Pulmonary artery endothelial cell (primary cell): ENCODE measurements around the gene ISLR. TPM values are rescaled to one million over a fixed set of nuclear protein-coding genes. Genes with fewer than 3 reads are reported as not detected.

Experiments used
- DNase-seq: peaks from one replicate; pipeline ENCODE4 v3.0.0-alpha.2; 2011; ENCODE audit warnings: low read depth, low spot score
- total RNA-seq: library from RNA; depleted of rRNA; stranded (reverse); fragments of >200 nt; gene quantifications from 2 replicates; pipeline ENCODE4 v1.2.3, GENCODE V29; 2014

ISLR gene
- total RNA-seq, 1 donor from 2014 or later: not detected

DNA sequence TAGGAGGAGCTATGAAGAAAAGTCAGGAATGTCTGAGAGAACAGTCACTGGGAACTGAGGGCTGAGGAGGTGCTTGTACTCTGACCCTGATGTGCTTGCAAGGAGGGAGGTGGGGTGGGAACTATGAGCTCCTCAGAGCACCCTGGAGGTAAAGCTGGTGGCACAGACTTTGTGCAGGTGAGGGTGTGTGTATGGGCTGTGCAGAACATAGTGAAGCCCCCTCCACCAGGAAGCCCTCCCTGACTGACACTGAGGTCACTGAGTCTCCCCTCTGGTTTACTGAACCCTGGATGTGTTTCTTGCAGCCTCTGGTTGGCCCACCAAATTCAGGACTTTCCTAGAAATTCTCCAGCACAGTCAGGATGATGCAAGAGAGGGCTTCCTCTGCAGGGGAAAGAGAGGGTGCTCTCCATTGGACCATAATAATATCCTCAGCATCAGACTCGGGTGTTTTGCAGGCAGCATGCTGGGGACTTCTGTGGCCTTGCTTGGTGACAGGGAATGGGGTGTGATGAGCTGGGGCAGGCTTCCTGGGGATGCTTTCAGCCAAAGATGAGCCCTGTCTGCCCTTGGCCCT is 1.5 kb upstream of the ISLR start:
- no peak for DNase-seq

DNA sequence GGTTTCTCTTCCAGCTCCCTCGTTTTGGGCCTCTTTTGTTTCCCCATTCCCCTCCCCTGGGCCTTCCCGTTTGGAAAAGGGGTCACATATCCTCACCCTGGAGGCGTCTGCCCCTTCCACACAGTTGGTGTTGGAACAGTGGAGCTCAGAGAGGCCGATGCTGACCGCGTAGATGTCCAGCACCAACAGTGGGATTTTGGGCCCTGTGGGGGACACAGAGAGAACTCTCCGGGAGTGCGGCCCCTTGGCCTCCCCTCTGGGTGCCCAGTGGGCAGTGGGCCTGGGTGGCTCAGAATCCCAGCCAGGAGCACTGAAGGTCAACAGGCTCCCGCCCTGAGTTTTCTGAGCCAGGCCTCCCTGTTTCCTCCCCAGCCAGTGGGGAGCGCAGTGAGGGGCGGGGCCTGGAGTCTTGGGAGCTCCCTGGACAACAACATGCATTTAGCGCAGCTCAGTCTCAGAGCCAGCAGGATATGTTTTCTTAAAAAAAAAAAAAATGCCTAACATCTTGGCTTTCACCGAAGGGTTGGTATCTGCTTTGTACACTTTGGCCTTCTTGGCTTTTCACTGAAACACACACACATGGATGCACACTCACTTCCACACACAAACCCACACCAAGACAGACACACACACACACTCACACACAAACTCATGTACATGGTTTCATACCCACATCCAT is 670 bp upstream of the ISLR start:
- no peak for DNase-seq

DNA sequence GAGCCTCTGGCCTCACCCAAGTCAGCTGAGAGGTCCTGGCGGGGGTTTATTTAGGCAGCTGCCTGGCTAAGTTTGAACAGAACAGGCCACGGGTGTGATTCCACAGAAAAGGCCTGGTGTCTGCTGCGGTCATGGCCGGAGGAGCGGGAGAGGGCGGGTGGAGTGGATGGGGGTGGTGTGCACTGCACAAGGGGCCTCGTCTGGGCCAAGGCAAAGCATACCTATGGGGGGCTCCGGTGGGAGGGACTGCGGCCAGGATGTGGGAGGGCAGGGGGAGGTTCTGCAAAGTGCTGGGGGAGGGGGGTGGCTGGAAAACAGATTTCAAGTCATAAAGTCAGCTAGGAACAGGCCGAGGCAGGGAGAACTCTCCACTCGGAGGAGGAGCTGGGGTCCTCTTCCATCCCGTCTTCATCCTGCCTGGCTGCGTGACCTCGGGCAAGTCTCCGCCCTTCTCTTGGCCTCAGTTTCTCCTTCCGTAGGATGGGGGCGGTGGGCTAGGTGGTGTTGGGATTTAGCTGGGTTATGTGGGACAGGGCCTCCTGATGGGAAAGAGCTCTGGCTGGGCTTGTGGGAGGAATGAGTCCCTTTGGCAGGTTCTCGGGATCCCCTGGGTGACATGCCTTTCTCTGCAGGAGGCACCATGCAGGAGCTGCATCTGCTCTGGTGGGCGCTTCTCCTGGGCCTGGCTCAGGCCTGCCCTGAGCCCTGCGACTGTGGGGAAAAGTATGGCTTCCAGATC is 878 bp downstream of the ISLR start:
- no peak for DNase-seq

- DNase-seq: no peak
These were observed 1.4 kb downstream of the ISLR start for GRCh38 chr15:74174958-74175253.

GRCh38 chr15:74175271-74176191 is 2.0 kb downstream of the ISLR start:
- no peak for DNase-seq

GRCh38 chr15:74176262-74177214 is 3.0 kb downstream of the ISLR start:
- no peak for DNase-seq

DNA sequence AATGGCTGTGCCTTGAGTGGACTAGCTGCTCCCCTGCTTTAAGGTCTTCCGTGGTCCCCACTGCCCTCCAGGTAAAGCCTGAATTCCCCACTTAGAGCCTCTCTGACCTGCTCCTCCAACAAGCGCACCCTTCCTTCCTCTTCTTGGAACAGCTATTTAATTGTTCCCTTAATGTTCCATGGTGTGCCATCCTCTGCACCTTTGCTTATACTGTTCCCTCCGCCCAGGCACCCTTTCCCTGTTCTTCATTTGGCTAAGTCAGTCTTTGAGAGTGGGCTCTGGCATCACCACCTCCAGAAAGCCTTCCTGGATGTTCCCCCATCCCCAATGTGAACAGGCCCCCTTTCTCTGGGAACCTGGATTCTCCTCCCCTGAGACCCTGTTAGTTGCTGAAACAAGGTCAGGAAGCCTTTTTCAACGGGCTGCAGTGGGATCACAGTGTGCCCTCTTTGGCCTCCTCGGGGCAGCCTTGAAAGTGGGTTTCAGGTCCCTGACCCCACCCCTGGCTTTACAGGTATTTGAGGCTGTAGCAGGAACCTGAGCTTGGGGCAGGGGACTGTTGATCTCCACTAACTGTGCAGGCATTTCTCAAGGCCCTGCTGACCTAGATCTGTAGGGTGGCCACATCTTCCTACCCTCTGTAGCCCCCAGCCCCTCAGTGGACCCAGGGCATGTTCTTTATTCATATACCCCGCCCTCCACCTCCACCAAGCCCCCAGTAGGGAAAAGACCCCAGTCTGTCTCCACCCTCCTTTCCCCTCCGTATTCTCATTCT is 5.0 kb downstream of the ISLR start:
- no peak for DNase-seq

GRCh38 chr15:74179101-74179841 is 5.8 kb downstream of the ISLR start:
- peak; percentile 47 for DNase-seq

GRCh38 chr15:74179983-74180880 is 6.7 kb downstream of the ISLR start:
- no peak for DNase-seq

DNA sequence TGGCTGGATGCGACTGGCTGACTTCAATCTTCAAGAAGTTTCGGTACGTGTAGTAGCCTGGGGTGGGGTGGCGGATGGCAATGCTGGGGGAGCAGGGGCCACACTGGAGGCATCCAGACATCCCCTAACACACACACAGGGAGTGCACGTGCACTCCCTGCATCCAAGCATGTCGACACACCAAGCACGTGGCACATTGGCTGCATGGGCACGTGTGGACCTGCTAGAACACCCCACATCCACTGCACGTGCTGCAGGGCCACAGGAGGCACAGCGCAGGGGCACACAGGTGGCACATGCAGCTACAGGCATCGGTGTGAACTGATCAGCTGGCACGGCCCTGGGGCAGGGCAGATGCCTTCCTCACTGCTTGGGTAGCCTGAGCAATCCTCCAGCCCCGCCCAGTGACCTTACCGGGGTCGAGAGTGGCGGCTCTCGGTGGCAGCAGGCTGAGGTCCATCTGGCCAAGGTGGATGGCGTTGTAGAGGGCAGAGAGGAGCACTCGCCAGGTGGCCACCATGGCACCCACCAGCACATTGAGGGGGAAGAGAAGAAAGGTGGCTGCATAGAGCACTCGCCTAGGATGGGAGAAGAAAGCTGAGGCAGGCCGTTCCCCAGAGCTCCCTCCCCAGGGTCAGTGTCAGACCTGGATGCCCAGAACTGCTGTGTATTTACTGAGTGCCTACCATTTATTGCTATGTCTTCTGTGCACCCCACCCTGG is 7.5 kb downstream of the ISLR start:
- DNase-seq: no peak

DNA sequence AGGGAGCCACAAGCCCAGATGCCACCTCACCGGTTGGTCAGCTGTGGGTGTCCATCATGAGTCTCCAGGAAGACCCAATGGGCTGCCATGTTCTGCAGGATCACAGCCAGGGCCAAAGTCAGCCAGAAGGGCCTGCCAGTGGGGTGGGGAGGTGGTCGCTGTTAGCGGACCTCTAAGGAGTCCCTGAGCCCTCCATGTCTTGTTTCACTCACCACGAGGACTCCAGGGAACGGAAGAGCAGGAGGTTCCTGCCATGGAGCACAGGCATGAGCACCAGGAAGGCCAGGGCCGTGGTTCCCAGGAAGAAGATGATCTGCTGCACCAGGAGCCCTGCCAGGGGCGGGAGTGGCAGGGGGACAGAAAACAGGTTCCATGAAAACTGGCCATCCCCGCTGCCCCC is 8.6 kb downstream of the ISLR start:
- DNase-seq: no peak

DNA sequence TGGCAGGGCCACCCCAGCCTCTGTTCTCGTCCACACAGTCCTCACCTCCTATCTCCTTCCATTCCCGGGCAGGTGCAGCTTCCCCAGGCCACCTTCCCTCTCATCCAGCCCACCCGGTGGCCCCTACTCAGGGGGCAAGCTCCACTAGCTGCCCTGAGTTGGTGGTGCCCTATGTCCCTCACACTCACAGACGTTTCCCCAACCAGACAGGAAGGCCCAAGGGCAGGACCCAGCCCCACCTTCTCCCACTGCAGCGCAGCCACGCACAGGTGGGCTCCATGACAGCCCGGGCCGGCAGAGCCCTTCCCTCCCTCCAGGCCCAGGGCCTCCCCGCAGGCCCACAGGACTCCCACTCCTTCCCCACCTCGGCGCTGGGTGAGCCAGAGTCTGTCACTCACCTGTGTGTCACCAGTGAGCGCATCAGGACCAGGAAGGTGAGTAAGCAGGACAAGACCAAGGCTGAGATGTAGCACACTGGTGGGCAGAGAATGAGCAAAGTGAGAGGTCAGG is 11.1 kb downstream of the ISLR start:
- DNase-seq: no peak

DNA sequence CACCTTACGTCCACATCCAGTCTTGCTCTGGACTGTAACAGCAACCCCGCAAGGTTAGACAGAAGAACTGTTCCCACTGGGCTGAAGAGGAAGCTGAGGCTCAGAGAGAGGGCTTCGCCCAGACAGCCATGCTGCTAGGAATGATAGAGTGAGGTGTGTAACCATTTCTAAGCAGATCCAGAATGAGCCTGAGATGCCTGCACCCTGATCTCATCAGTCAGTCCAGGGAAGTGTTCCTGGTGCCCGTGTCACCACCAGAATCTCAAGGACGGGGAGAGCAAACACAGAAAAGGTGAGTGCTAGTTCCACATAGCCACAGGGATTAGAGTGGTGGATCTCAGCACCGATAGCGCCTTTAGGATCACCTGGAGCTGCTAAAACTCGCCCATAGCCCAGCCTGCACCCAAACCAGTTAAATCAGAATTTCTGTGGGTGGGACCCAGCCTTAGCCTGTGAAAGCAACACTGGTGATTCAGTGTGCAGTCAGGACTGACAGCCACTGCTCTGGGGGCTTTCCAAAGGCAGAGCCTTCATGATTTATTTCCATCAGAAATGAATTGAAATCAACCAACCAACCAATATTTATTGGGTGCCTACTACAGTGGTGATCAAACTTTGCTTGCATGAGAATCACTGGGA is 12.3 kb downstream of the ISLR start:
- no peak for DNase-seq

GRCh38 chr15:74188216-74188615 is 14.7 kb downstream of the ISLR start:
- no peak for DNase-seq

DNA sequence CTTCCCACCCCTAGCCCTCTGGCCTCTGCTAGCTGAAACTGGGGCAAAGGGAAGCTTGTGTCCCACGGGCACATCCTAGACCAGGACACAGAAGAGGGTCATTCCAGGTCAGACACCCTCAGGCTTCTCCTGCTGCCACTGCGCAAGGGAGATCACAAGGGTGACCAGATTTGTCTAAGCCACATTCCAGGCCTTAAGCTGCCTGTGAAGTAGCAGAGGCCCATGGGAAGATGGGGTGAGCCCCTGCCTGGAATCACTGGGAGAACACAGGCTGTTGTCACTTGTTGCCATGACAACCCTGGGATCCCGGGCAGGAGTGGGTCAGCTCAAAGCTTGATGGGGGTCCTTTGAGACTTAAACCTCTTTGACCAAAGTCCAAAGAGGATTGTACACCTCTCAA is 18.3 kb downstream of the ISLR start:
- DNase-seq: no peak

DNA sequence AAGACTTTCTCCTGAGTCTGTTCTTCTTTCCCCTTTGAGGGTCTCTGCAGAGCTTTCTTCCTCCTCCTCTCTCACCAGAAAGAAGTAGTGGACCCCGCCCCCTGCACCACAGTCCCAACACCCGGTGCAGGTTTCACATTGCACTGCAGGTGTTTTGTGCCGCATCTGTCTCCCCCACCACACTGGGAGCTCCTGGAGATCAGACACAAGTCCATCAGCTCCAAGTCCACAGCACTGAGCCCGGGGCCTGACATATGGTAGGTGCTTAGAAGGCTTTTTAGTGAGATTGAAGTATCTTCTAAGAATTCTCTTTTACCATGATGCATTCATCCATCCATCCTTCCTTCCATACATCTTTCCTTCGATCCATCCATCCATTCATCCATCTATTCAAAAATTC is 19.2 kb downstream of the ISLR start:
- DNase-seq: no peak

DNA sequence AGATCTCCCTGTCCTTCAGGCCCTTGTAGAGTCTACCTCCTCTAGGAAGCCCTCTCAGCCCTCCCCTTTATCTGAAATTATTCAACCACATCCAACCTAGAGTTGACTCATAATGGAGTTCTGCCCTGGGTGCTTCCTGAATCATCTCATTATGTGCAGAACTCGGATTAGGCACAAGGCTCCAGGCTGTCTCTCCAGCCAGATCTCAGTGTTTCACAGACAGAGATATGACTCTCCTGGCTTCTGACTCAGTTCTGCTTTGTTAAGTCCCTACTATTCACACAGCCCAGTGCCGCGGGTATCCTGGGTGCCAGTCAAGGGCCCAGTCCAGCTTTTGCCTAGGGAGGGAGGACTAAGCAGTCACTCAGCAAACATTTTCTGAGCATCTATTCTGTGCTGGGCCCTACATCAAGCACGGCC is 19.8 kb downstream of the ISLR start:
- no peak for DNase-seq
